ENCODE measurements around the gene DNM3. TPM values are rescaled to one million over a fixed set of nuclear protein-coding genes. Genes with fewer than 3 reads are reported as not detected.

Gene DNM3
- total and polyA plus RNA-seq, 9 of the 15 experiments (the other 6 are each of a cell fraction or from before 2014, with no cell fraction given), result 0.08 to 0.36 (median 0.22) TPM; not detected in 1

- TF ChIP-seq ZNF280A (IDR thresholded peaks at IDR 0.05; ENCODE audit: low read depth, partially characterized antibody) (no peak), POLR2AphosphoS5 (IDR thresholded peaks at IDR 0.05; ENCODE audit: control insufficient read depth, insufficient read depth, low read depth, low read length) (peak; percentile 88), HDAC1 (IDR thresholded peaks at IDR 0.05) (peak in 1 of 2 experiments; percentile 41; a peak in 1 of 4 replicates), CBFA2T3 (IDR thresholded peaks at IDR 0.05) (peak; percentile 94), POLR2A (conservative IDR thresholded peaks at IDR 0.05) (no peak), KLF16 (IDR thresholded peaks at IDR 0.05) (peak; percentile 60), ZNF217 (CRISPR knock-in tag; IDR thresholded peaks at IDR 0.05) (no peak), YBX1 (IDR thresholded peaks at IDR 0.05) (no peak), ZMIZ1 (IDR thresholded peaks at IDR 0.05; ENCODE audit: low read depth in 2 of 2, low read length in 2 of 2) (0 out of 4 replicates have a peak, but pooled peaks of 1 of the 2 experiments have one; percentile 70), FUS (optimal IDR thresholded peaks at IDR 0.05; ENCODE audit: low read depth, low read length) (no peak), NFXL1 (CRISPR knock-in tag; IDR thresholded peaks at IDR 0.05) (no peak), ZNF696 (CRISPR knock-in tag; conservative IDR thresholded peaks at IDR 0.05) (no peak), SRSF1 (IDR thresholded peaks at IDR 0.05; ENCODE audit: low read depth, low read length) (no peak), ATF7 (IDR thresholded peaks at IDR 0.05) (no peak), TBL1XR1 (IDR thresholded peaks at IDR 0.05; ENCODE audit: low read length in 2 of 2) (0 out of 4 replicates have a peak, but pooled peaks of 1 of the 2 experiments have one; percentile 30), CXXC5 (CRISPR knock-in tag; IDR thresholded peaks at IDR 0.05) (peak; percentile 10; the same call in 1 of the 2 replicates), TARDBP (IDR thresholded peaks at IDR 0.05) (no peak), ETV6 (IDR thresholded peaks at IDR 0.05; ENCODE audit: borderline replicate concordance in 1 of 2, low read depth in 2 of 2, low read length in 1 of 2) (no peak), ETV6 (CRISPR knock-in tag; IDR thresholded peaks at IDR 0.05; ENCODE audit: borderline replicate concordance) (no peak), ZBTB8A (IDR thresholded peaks at IDR 0.05; ENCODE audit: partially characterized antibody) (no peak)
- TF ChIP-seq, protein P1, sequence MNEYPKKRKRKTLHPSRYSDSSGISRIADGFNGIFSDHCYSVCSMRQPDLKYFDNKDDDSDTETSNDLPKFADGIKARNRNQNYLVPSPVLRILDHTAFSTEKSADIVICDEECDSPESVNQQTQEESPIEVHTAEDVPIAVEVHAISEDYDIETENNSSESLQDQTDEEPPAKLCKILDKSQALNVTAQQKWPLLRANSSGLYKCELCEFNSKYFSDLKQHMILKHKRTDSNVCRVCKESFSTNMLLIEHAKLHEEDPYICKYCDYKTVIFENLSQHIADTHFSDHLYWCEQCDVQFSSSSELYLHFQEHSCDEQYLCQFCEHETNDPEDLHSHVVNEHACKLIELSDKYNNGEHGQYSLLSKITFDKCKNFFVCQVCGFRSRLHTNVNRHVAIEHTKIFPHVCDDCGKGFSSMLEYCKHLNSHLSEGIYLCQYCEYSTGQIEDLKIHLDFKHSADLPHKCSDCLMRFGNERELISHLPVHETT (CRISPR knock-in tag; conservative IDR thresholded peaks at IDR 0.05 in 1 of 2, IDR thresholded peaks at IDR 0.05 in 1 of 2), result 0 out of 4 replicates have a peak, but pooled peaks of 1 of the 2 experiments have one; percentile 58
- TF ChIP-seq, protein P2, sequence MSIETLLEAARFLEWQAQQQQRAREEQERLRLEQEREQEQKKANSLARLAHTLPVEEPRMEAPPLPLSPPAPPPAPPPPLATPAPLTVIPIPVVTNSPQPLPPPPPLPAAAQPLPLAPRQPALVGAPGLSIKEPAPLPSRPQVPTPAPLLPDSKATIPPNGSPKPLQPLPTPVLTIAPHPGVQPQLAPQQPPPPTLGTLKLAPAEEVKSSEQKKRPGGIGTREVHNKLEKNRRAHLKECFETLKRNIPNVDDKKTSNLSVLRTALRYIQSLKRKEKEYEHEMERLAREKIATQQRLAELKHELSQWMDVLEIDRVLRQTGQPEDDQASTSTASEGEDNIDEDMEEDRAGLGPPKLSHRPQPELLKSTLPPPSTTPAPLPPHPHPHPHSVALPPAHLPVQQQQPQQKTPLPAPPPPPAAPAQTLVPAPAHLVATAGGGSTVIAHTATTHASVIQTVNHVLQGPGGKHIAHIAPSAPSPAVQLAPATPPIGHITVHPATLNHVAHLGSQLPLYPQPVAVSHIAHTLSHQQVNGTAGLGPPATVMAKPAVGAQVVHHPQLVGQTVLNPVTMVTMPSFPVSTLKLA (conservative IDR thresholded peaks at IDR 0.05), result peak in 1 of 2 experiments; percentile 41; a peak in 1 of 4 replicates
Measured at GRCh38 chr1:172425339-172425738, 584.0 kb downstream of the DNM3 start (continued).
